Left lung (tissue), 10 donors: Measurements from ENCODE around the gene KIF5C. TPM values are rescaled to one million over a fixed set of nuclear protein-coding genes. Genes with fewer than 3 reads are reported as not detected.

ENCODE experiments used
- ATAC-seq: fragments of 200-7000 bp; cut with Tn5 transposase; one replicate; pipeline ENCODE4 v1.9.1; 2020; ENCODE audit warnings: moderate library complexity
- DNase-seq, 4 donors: peaks; one replicate each; pipeline ENCODE4 v3.0.0-alpha.2; 2013 to 2020
- H3K27ac ChIP-seq, 2 donors: fragments of 200-600 bp; sonication (generic) in 1 of 2; one replicate each; pipeline versions ENCODE4 v1.5.0 to v1.8.0; 2020 to 2021
- H3K27me3 ChIP-seq, 2 donors: fragments of 200-600 bp; sonication (generic) in 1 of 2; one replicate each; pipeline versions ENCODE4 v1.5.0 to v1.8.0; 2020 to 2021
- H3K36me3 ChIP-seq, 2 donors: fragments of 200-600 bp; sonication (generic) in 1 of 2; one replicate each; pipeline versions ENCODE4 v1.5.0 to v1.8.0; 2020 to 2021
- H3K4me1 ChIP-seq, 2 donors: fragments of 200-600 bp; one replicate each; pipeline ENCODE4 v1.8.0; 2021
- H3K4me3 ChIP-seq, 2 donors: fragments of 200-600 bp; sonication (generic) in 1 of 2; one replicate each; pipeline versions ENCODE4 v1.5.0 to v1.8.0; 2020 to 2021; ENCODE audit warnings: mild to moderate bottlenecking in 1 of 2
- H3K9me3 ChIP-seq, 2 donors: fragments of 200-600 bp; sonication (generic) in 1 of 2; one replicate each; pipeline versions ENCODE4 v1.5.0 to v1.8.0; 2020 to 2021
- intact Hi-C, 2 donors: fragments of 100-400 bp; cut with DNase I; formaldehyde crosslinking; loops; one replicate each; pipeline versions ENCODE4 v1.11.2 to v1.14.2; 2022
- polyA plus RNA-seq, 6 donors: library from polyadenylated mRNA; unstranded; fragments of 120-200 nt; gene quantifications; one replicate each; pipeline ENCODE4 v1.2.1, GENCODE V29; 2013; ENCODE audit not compliant: insufficient read length in 6 of 6
- total RNA-seq, 2 donors: library from RNA; stranded (reverse); fragmentation: NEBNext Ultra II Directional; extraction: Animal tissue kit (Norgen Biotek cat#: 25700); gene quantifications; one replicate each; pipeline ENCODE4 v1.2.1, GENCODE V29; 2021
- TF ChIP-seq, protein P1 (sequence below), 2 donors: fragments of 200-600 bp; sonication (generic) in 1 of 2; IDR thresholded peaks; one replicate each; pipeline versions ENCODE4 v1.5.0 to v1.8.0; 2021; ENCODE audit warnings: antibody characterized with exemption in 2 of 2
- donor health status: DM: no; HTN: yes; CAD: no.
- donor health status: DM: no; HTN: no; CAD: no.

Gene KIF5C
- total and polyA plus RNA-seq, 8 donors, result 0.92 to 27.4 (median 20.3) TPM

DNA sequence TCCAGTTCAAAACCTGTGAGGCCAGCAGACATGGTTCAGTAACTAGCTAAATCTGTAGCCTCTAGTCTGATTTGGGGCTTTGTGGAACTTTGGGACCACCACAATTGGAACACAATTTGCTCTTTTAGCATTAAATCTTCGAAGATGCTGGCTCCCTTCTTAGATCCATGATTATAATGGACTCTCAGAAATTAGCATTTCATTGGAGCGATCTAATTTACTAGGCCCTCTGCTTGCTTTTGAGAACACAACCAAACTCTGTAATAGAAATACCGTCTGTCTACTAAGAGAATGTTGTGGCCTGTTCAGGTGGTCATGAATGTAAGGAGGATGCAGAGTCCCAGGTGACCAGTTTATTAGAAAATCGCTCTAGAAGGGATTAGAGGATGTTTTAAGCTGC, 93.3 kb downstream of the KIF5C start:
- H3K4me1 ChIP-seq, result peaks cover 0 to 10% of the 10 kb centered on the region in 2 donors
- H3K27me3 ChIP-seq, result no peaks in the 10 kb centered on the region
- H3K27ac ChIP-seq, result no peak overlapping the region
- intact Hi-C loops, result no loop called here
- ATAC-seq (no peak), DNase-seq (no peak)
- H3K9me3 ChIP-seq, result no peaks in the 10 kb centered on the region
- TF ChIP-seq, protein P1, sequence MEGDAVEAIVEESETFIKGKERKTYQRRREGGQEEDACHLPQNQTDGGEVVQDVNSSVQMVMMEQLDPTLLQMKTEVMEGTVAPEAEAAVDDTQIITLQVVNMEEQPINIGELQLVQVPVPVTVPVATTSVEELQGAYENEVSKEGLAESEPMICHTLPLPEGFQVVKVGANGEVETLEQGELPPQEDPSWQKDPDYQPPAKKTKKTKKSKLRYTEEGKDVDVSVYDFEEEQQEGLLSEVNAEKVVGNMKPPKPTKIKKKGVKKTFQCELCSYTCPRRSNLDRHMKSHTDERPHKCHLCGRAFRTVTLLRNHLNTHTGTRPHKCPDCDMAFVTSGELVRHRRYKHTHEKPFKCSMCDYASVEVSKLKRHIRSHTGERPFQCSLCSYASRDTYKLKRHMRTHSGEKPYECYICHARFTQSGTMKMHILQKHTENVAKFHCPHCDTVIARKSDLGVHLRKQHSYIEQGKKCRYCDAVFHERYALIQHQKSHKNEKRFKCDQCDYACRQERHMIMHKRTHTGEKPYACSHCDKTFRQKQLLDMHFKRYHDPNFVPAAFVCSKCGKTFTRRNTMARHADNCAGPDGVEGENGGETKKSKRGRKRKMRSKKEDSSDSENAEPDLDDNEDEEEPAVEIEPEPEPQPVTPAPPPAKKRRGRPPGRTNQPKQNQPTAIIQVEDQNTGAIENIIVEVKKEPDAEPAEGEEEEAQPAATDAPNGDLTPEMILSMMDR (IDR thresholded peaks at IDR 0.05), result no peak
- H3K4me3 ChIP-seq, result no peak overlapping the region
- no peaks in the 10 kb centered on the region for H3K36me3 ChIP-seq

DNA sequence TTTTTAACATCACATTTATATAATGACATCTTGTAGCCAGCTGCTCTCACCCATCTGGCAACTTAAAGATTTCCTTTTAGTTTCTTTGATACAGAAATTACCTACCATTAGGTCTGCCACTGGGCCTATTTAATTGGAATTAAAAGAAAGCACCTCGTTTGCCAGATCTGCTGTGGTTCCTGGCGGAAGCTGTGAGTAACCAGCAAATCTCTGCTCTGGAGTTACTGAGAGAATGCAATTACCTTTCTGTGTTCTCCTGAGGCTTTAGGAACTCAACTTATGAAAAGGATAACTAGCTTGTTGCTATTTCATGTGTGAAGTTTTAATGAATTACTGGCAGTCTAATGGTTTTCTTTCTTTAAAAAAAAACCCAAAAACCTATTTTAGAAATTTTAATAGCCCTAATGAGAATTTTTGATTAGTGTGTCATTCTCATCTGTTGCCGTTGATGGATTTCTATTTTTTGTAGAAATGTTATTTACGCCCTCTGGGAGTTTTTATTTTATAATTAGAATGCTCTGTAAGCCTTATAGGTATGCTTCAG, 93.8 kb downstream of the KIF5C start:
- Histone ChIP-seq H3K36me3 (no peaks in the 10 kb centered on the region), H3K27ac (no peak overlapping the region), H3K4me3 (no peak overlapping the region), H3K27me3 (no peaks in the 10 kb centered on the region), H3K9me3 (no peaks in the 10 kb centered on the region), H3K4me1 (peaks cover 0 to 10% of the 10 kb centered on the region in 2 donors)
- ATAC-seq, result no peak
- intact Hi-C loops, result no loop called here
- DNase-seq, result no peak
- TF ChIP-seq, protein P1 (IDR thresholded peaks at IDR 0.05), result no peak

DNA sequence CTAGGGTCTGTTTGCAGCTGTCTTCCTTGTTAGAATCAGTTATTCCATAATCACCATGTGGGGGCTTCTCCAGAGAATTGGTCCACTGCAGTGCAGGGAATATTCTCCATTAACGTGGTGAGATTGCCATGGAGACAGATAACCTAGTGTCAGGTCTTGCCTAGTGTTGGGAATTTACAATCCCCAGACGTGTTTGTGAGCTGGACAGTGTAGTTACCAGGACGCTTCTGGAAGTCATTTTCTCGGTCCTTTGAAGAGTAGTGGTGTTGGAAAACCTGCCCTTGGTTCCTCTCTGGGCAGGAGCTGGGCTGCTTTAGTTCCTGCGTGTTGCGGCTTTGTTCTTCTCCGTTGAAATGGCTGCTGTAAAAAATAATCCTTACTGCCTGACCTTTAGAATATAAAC, 94.6 kb downstream of the KIF5C start:
- DNase-seq, result no peak
- TF ChIP-seq, protein P1 (IDR thresholded peaks at IDR 0.05), result no peak

DNA sequence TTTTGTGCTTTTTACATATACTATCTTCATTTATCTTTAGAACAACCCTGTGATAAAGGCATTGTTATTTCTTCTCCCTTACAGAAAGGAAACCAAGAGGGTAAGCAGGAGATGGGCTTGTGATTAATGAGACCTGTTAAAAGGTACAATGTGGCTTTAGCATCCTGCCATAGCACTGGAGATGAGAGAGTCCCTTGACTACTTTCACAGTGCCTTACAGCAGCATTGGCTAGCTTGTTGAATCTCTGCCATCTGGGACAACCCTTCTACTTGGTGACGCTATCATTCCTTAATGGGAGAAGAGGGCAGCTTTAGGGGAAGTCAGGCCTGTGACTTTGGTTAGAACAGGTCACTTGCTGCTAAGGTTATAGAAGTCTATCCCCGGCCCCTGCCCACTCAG, 95.4 kb downstream of the KIF5C start:
- no peak overlapping the region for H3K4me3 ChIP-seq
- no peaks in the 10 kb centered on the region for H3K36me3 ChIP-seq
- H3K9me3 ChIP-seq, result no peaks in the 10 kb centered on the region
- DNase-seq (no peak), ATAC-seq (no peak)
- H3K27me3 ChIP-seq, result no peaks in the 10 kb centered on the region
- TF ChIP-seq, protein P1 (IDR thresholded peaks at IDR 0.05), result no peak
- peaks cover 0 to 10% of the 10 kb centered on the region in 2 donors for H3K4me1 ChIP-seq
- intact Hi-C loops, result no loop called here
- no peak overlapping the region for H3K27ac ChIP-seq

More for the DNA sequence above, 94.6 kb downstream of the KIF5C start:
- Histone ChIP-seq H3K4me1 (peaks cover 0 to 10% of the 10 kb centered on the region in 2 donors), H3K9me3 (no peaks in the 10 kb centered on the region), H3K27me3 (no peaks in the 10 kb centered on the region), H3K27ac (no peak overlapping the region), H3K4me3 (no peak overlapping the region), H3K36me3 (no peaks in the 10 kb centered on the region)
- ATAC-seq, result no peak
- intact Hi-C loops, result no loop called here

DNA sequence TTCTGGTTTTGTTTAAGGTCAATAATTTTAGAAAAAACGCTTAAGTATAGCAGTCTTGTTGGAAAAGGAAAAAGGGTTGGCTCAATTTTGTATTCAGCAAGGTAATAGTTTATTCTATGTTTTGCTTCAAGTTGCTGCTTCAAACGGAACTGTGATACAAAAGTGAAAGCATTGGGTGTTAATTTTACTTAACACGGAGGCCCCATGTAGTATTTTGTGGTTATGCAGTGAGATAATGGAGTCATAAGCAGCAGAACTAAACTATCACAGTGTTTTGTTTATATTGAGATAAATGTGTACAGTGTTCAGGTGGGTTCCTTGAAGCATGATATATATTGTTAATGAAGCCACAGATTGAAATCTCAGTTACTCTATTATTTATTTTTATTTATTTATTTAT, 96.5 kb downstream of the KIF5C start:
- TF ChIP-seq, protein P1 (IDR thresholded peaks at IDR 0.05), result no peak
- no peak overlapping the region for H3K4me3 ChIP-seq
- H3K4me1 ChIP-seq, result peaks cover 0 to under 1% of the 10 kb centered on the region in 2 donors
- intact Hi-C loops, result no loop called here
- no peaks in the 10 kb centered on the region for H3K36me3 ChIP-seq
- no peak overlapping the region for H3K27ac ChIP-seq
- H3K9me3 ChIP-seq, result no peaks in the 10 kb centered on the region
- DNase-seq (no peak), ATAC-seq (no peak)
- H3K27me3 ChIP-seq, result no peaks in the 10 kb centered on the region
